ENCODE results near the gene ALDH4A1. TPM values are rescaled to one million over a fixed set of nuclear protein-coding genes. Genes with fewer than 3 reads are reported as not detected.

The ALDH4A1 gene
- total RNA-seq, 2 donors from 2014 or later = 4.7 to 15.5 TPM

- no peaks in the 10 kb centered on the region for H3K36me3 ChIP-seq (replicated peaks in 1 of 2; ENCODE audit: insufficient read depth in 1 of 2, low read depth in 2 of 2)
- no peak for ATAC-seq
- peak overlapping the region in 2 of 4 donors; percentile 19 to 70 for H3K27ac ChIP-seq
- no peak for DNase-seq
- intact Hi-C loops (cut with DNase I) = no loop called here
- TF ChIP-seq CTCF (IDR thresholded peaks at IDR 0.05) = no peak
- TF ChIP-seq POLR2A (IDR thresholded peaks at IDR 0.05) = no peak
- H3K4me1 ChIP-seq = peaks cover 90% of the 10 kb centered on the region
- H3K27me3 ChIP-seq = no peaks in the 10 kb centered on the region
- no peak overlapping the region for H3K4me3 ChIP-seq
- no peaks in the 10 kb centered on the region for H3K9me3 ChIP-seq
- 89 to 98% methylated on average over 3 to 4 of the region's 4 CpGs for WGBS, 2 donors
These were observed 40.8 kb upstream of the ALDH4A1 start for GRCh38 chr1:18943162-18943561.

- no peak for TF ChIP-seq POLR2A (IDR thresholded peaks at IDR 0.05)
- no peak for TF ChIP-seq CTCF (IDR thresholded peaks at IDR 0.05)
- Histone ChIP-seq H3K27me3 (no peaks in the 10 kb centered on the region), H3K9me3 (no peaks in the 10 kb centered on the region), H3K4me1 (peaks cover 90% of the 10 kb centered on the region), H3K4me3 (no peak overlapping the region), H3K27ac (peak overlapping the region; percentile 45 to 71 (median 66)), H3K36me3 (replicated peaks in 1 of 2; ENCODE audit: insufficient read depth in 1 of 2, low read depth in 2 of 2) (no peaks in the 10 kb centered on the region)
- intact Hi-C loops (cut with DNase I) = no loop called here
- DNase-seq = no peak
- ATAC-seq = no peak
- WGBS, 2 donors = 78 to 81% methylated on average over 4 of the region's 4 CpGs
These were observed 40.0 kb upstream of the ALDH4A1 start for GRCh38 chr1:18942340-18942739.

- WGBS, 2 donors = 51 to 52% methylated on average over 14 to 16 of the region's 18 CpGs
- intact Hi-C loops (cut with DNase I) = no loop called here
- Histone ChIP-seq H3K4me3 (no peak overlapping the region), H3K9me3 (no peaks in the 10 kb centered on the region), H3K27me3 (no peaks in the 10 kb centered on the region), H3K4me1 (peaks cover 90% of the 10 kb centered on the region), H3K36me3 (replicated peaks in 1 of 2; ENCODE audit: insufficient read depth in 1 of 2, low read depth in 2 of 2) (no peaks in the 10 kb centered on the region), H3K27ac (peak overlapping the region; percentile 45 to 71 (median 66))
- ATAC-seq (peak; percentile 76), DNase-seq (peak; percentile 56 to 78 (median 62))
- peak in 2 of 3 donors; percentile 24 to 27 for TF ChIP-seq POLR2A (IDR thresholded peaks at IDR 0.05)
- no peak for TF ChIP-seq CTCF (IDR thresholded peaks at IDR 0.05)
These were observed 39.1 kb upstream of the ALDH4A1 start for GRCh38 chr1:18941221-18942141.

- no peak for ATAC-seq
- no peak for TF ChIP-seq POLR2A (IDR thresholded peaks at IDR 0.05)
- TF ChIP-seq CTCF (IDR thresholded peaks at IDR 0.05) = no peak
- 76 to 78% methylated on average over 13 of the region's 13 CpGs for WGBS, 2 donors
- Histone ChIP-seq H3K9me3 (no peaks in the 10 kb centered on the region), H3K36me3 (replicated peaks in 1 of 2; ENCODE audit: insufficient read depth in 1 of 2, low read depth in 2 of 2) (no peaks in the 10 kb centered on the region), H3K27me3 (no peaks in the 10 kb centered on the region), H3K4me3 (no peak overlapping the region), H3K27ac (peak overlapping the region; percentile 23 to 71 (median 66)), H3K4me1 (peaks cover 86% of the 10 kb centered on the region)
- no peak for DNase-seq
- intact Hi-C loops (cut with DNase I) = no loop called here
These were observed 38.1 kb upstream of the ALDH4A1 start for GRCh38 chr1:18940303-18941020.
